HCT116 (cell line): ENCODE results near the gene ANKRD10. TPM values are rescaled to one million over a fixed set of nuclear protein-coding genes. Genes with fewer than 3 reads are reported as not detected.
A peak's percentile ranks its signal among the peaks of the same experiment; 100 is the strongest.

Experiments used
- ATAC-seq: fragments of 200-7000 bp; cut with Tn5 transposase; 2 replicates; pipeline ENCODE4 v1.9.1; 2020; ENCODE audit warnings: mild to moderate bottlenecking, moderate library complexity
- BruUV-seq: library from RNA; stranded (reverse); fragments of 400-500 nt; replicated peaks from 2 replicates; lab custom pipeline; 2021; lab: Mats Ljungman, UMichigan
- CTCF ChIA-PET: fragments of 300-600 bp; sonication (Branson Sonifier 250); formaldehyde crosslinking; loops from one replicate; lab custom pipeline; 2021; ENCODE audit warnings: antibody characterized with exemption; lab: Charles Lee
- POLR2A ChIA-PET: fragments of 300-600, 350-600 bp; sonication (Branson Sonifier 250); formaldehyde crosslinking; loops from one replicate; lab custom pipeline; 2021; ENCODE audit warnings: antibody characterized with exemption; lab: Charles Lee
- RAD21 ChIA-PET, 2 experiments: fragments of 300-600 bp; sonication (Branson Sonifier 250); formaldehyde crosslinking; loops; one replicate each; lab custom pipeline; 2023; ENCODE audit warnings: low total read pairs in 2 of 2; ENCODE audit not compliant: uncharacterized antibody in 2 of 2, unreplicated experiment in 2 of 2, low non-redundant PET in 1 of 2; lab: Charles Lee
- DNase-seq: peaks from one replicate; pipeline ENCODE4 v3.0.0-alpha.2; 2010; ENCODE audit warnings: low read depth, low spot score
- H2AFZ ChIP-seq: fragments of 200-600 bp; shearing (Covaris generic), sonication (generic); 2 replicates; pipeline ENCODE4 v1.6.1; 2017; ENCODE audit warnings: low read depth, mixed run types, mixed read lengths, antibody characterized with exemption, low read length; ENCODE audit not compliant: poor library complexity, severe bottlenecking
- H3K27ac ChIP-seq: 2 replicates; pipeline ENCODE4 v1.5.1; 2012; ENCODE audit warnings: low read depth, low read length
- H3K27me3 ChIP-seq: fragments of 200-600 bp; sonication (generic); 2 replicates; pipeline ENCODE4 v1.6.1; 2016; ENCODE audit warnings: mixed run types, low read length, mixed read lengths; ENCODE audit not compliant: insufficient read depth
- H3K36me3 ChIP-seq, 2 experiments: fragments of 200-500 bp in 1 of 2; fragments of 200-600 bp in 1 of 2; sonication (Bioruptor generic) in 1 of 2; sonication (generic) in 1 of 2; 2 replicates each; pipeline versions ENCODE4 v1.5.1 to v1.6.1; 2014 to 2016; ENCODE audit warnings: low read length in 2 of 2, inconsistent platforms in 1 of 2, mixed read lengths in 1 of 2, mixed run types in 1 of 2; ENCODE audit not compliant: insufficient read depth in 2 of 2, control insufficient read depth in 1 of 2
- H3K4me1 ChIP-seq, 2 experiments: fragments of 200-600 bp in 1 of 2; sonication (generic) in 1 of 2; 2 replicates each; pipeline versions ENCODE4 v1.5.1 to v1.6.1; 2012 to 2017; ENCODE audit warnings: low read length in 2 of 2, inconsistent platforms in 1 of 2, mild to moderate bottlenecking in 1 of 2, mixed read lengths in 1 of 2, mixed run types in 1 of 2, moderate library complexity in 1 of 2; ENCODE audit not compliant: insufficient read depth in 2 of 2, control insufficient read depth in 1 of 2
- H3K4me2 ChIP-seq: fragments of 200-600 bp; sonication (generic); 2 replicates; pipeline ENCODE4 v1.6.1; 2017; ENCODE audit warnings: mixed run types, low read length, mixed read lengths
- H3K4me3 ChIP-seq, 2 experiments: fragments of 200-600 bp in 1 of 2; sonication (generic) in 1 of 2; replicated peaks in 1 of 2; 2 replicates each; pipeline ENCODE4 v1.5.1; 2011 to 2016; ENCODE audit warnings: low read length in 2 of 2, control low read depth in 1 of 2, low read depth in 1 of 2, mild to moderate bottlenecking in 1 of 2, mixed read lengths in 1 of 2, mixed run types in 1 of 2
- H3K79me2 ChIP-seq: fragments of 200-600 bp; sonication (generic); 2 replicates; pipeline ENCODE4 v1.6.1; 2017; ENCODE audit warnings: mild to moderate bottlenecking, mixed run types, low read length, moderate library complexity, mixed read lengths; ENCODE audit not compliant: insufficient read depth
- H3K9ac ChIP-seq: fragments of 200-600 bp; sonication (generic); 2 replicates; pipeline ENCODE4 v1.6.1; 2016; ENCODE audit warnings: low read length, mixed read lengths
- H3K9me2 ChIP-seq: fragments of 200-600 bp; sonication (generic), shearing (Covaris generic); 2 replicates; pipeline ENCODE4 v1.6.1; 2017; ENCODE audit warnings: mixed run types, mild to moderate bottlenecking, moderate library complexity; ENCODE audit not compliant: insufficient read depth
- H3K9me3 ChIP-seq, 2 experiments: fragments of 200-500 bp in 1 of 2; fragments of 200-600 bp in 1 of 2; sonication (Bioruptor generic) in 1 of 2; sonication (generic) in 1 of 2; 2 replicates each; pipeline ENCODE4 v1.6.1; 2014 to 2017; ENCODE audit warnings: low read length in 2 of 2, mixed read lengths in 2 of 2, inconsistent platforms in 1 of 2, low read depth in 1 of 2, mild to moderate bottlenecking in 1 of 2, mixed run types in 1 of 2, moderate library complexity in 1 of 2; ENCODE audit not compliant: control insufficient read depth in 1 of 2, insufficient read depth in 1 of 2
- H4K20me1 ChIP-seq: fragments of 200-600 bp; sonication (generic), shearing (Covaris generic); 2 replicates; pipeline ENCODE4 v1.6.1; 2017; ENCODE audit warnings: mixed run types, mild to moderate bottlenecking, moderate library complexity; ENCODE audit not compliant: insufficient read depth
- ELF1 ChIP-seq: IDR thresholded peaks from 2 replicates; pipeline ENCODE4 v1.6.1; 2012; ENCODE audit warnings: low read depth, borderline replicate concordance
- FOSL1 ChIP-seq: IDR thresholded peaks from 2 replicates; pipeline ENCODE4 v1.6.1; 2012; ENCODE audit warnings: low read depth
- JUND ChIP-seq: IDR thresholded peaks from 2 replicates; pipeline ENCODE4 v1.6.1; 2012
- POLR2A ChIP-seq: IDR thresholded peaks from 2 replicates; pipeline ENCODE4 v1.7.0; 2011; ENCODE audit warnings: borderline replicate concordance; ENCODE audit not compliant: insufficient read depth, insufficient read length; ENCODE audit errors: extremely low read depth
- SIN3A ChIP-seq: IDR thresholded peaks from 2 replicates; pipeline ENCODE4 v1.6.1; 2012; ENCODE audit warnings: low read depth
- SRF ChIP-seq: IDR thresholded peaks from 2 replicates; pipeline ENCODE4 v1.6.1; 2012; ENCODE audit warnings: low read depth
- YY1 ChIP-seq: IDR thresholded peaks from 2 replicates; pipeline ENCODE4 v1.6.1; 2011; ENCODE audit warnings: low read length, low read depth, moderate library complexity, mild to moderate bottlenecking; ENCODE audit not compliant: insufficient replicate concordance; ENCODE audit errors: extremely low read depth
- ZFX ChIP-seq: fragments of 450-650 bp; IDR thresholded peaks from 2 replicates; pipeline ENCODE4 v1.6.1; 2017
- ZNF274 ChIP-seq: fragments of 200-500 bp; sonication (Bioruptor generic); IDR thresholded peaks from 2 replicates; pipeline ENCODE4 v1.6.1; 2014; ENCODE audit warnings: mild to moderate bottlenecking, low read depth, low read length, inconsistent platforms
- intact Hi-C: fragments of 100-400 bp; cut with micrococcal nuclease; formaldehyde crosslinking; loops from 2 replicates; pipeline ENCODE4 v1.10.0; 2022
- total RNA-seq: library from RNA; stranded (reverse); gene quantifications from one replicate; pipeline ENCODE4 v1.2.1, GENCODE V29; 2021; ENCODE audit not compliant: unreplicated experiment
- TF ChIP-seq, protein P1 (sequence below): IDR thresholded peaks from 2 replicates; pipeline ENCODE4 v1.6.1; 2012; ENCODE audit warnings: low read depth

The ANKRD10 gene
- total RNA-seq, 1 experiment from 2014 or later, result 173 TPM

DNA sequence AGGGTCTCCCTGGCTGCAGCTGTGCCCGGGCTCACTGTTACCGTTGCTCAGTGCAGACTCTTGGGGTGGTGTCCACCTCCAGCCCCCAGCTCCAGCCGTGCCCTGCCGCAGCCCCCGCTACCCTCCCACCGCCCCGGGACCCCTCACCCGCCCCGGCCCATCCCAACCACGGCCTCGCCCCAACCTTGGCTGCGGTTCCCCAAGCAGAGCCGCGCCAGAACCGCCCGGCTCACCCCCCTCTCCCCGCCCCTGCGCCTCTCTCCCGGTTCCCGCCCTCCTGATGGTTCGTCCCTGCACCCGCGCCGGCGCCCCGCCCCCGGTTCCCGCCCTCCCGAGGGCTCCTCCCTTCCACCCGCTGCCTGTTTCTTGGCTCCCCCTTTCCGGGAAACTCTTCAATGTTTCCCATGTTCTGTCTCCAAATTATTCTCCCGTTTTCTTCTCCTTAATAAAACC, 40.3 kb downstream of the ANKRD10 start (continued):
- TF ChIP-seq ELF1, result no peak
- TF ChIP-seq SIN3A, result no peak
- TF ChIP-seq, protein P1, sequence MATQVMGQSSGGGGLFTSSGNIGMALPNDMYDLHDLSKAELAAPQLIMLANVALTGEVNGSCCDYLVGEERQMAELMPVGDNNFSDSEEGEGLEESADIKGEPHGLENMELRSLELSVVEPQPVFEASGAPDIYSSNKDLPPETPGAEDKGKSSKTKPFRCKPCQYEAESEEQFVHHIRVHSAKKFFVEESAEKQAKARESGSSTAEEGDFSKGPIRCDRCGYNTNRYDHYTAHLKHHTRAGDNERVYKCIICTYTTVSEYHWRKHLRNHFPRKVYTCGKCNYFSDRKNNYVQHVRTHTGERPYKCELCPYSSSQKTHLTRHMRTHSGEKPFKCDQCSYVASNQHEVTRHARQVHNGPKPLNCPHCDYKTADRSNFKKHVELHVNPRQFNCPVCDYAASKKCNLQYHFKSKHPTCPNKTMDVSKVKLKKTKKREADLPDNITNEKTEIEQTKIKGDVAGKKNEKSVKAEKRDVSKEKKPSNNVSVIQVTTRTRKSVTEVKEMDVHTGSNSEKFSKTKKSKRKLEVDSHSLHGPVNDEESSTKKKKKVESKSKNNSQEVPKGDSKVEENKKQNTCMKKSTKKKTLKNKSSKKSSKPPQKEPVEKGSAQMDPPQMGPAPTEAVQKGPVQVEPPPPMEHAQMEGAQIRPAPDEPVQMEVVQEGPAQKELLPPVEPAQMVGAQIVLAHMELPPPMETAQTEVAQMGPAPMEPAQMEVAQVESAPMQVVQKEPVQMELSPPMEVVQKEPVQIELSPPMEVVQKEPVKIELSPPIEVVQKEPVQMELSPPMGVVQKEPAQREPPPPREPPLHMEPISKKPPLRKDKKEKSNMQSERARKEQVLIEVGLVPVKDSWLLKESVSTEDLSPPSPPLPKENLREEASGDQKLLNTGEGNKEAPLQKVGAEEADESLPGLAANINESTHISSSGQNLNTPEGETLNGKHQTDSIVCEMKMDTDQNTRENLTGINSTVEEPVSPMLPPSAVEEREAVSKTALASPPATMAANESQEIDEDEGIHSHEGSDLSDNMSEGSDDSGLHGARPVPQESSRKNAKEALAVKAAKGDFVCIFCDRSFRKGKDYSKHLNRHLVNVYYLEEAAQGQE, result no peak
- TF ChIP-seq JUND, result no peak

- Histone ChIP-seq H3K4me1 (peaks cover 19 to 57% of the 10 kb centered on the region in 2 experiments), H3K79me2 (no peaks in the 10 kb centered on the region), H3K4me3 (peak overlapping the region; percentile 24 to 48), H3K9ac (peak overlapping the region; percentile 42), H3K4me2 (peak overlapping the region; percentile 79), H3K9me2 (no peaks in the 10 kb centered on the region), H3K9me3 (no peaks in the 10 kb centered on the region), H2AFZ (peak overlapping the region; percentile 55), H4K20me1 (no peaks in the 10 kb centered on the region), H3K36me3 (no peaks in the 10 kb centered on the region), H3K27ac (no peak overlapping the region), H3K27me3 (no peaks in the 10 kb centered on the region)
- RAD21 ChIA-PET, result no interaction called here
- TF ChIP-seq POLR2A (no peak), ZNF274 (no peak), YY1 (no peak), ZFX (no peak), SIN3A (no peak), SRF (no peak), FOSL1 (no peak)
- TF ChIP-seq, protein P1, result no peak
- POLR2A ChIA-PET, result no interaction called here
- DNase-seq, result no peak
- CTCF ChIA-PET, result no interaction called here
- no peak for ATAC-seq
- intact Hi-C loops, result no loop called here
- no TSS peak for BruUV-seq
Measured at GRCh38 chr13:110873639-110874507, 41.0 kb downstream of the ANKRD10 start.
